NOMO-1 treated with dmso at 0.1 percent for 144 hours (cell line): ENCODE data around the gene VEGFA.
"Not testable (repeated sequence)": the region's sequence is repeated elsewhere in the genome, so short reads cannot be mapped to it uniquely, and the experiment has no call there.

Experiments
- DNase-seq: peaks from one replicate; lab custom pipeline; 2025; ENCODE audit not compliant: unreplicated experiment; lab: John Stamatoyannopoulos, UW

Gene VEGFA

DNA sequence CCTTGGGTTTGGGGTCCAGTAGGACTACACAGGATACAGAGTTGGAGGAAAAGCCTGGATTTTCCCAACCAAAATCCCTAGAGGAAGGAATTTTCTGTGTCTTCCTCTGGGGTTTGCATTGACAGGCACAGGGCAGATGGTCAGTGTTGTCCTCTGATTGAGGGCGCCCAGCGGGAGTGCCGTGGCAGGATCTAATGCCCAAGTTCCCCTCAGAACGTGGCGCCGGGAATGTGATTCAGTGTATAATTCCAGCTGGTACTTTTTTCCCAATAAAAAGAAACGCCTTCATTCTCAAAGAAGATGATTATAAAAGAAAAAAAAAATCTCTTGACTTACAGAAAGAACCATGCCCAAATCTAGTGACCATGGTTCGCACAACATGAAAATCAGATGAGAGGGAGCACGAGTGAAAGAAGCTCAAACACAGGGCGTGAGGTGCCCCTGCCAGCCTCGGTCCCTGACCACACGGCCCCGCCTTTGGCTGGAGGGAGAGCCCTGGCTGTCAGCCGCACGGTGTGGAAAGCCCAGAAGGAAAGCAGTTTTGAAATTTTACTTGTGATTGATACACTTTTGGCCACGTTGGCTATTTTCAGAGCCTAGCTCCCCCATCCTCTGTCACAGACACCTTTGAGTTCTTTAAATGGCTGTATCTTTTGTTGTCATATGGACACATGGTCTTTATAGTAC lies 31.6 kb downstream of the VEGFA start:
- DNase-seq: peak; percentile 64

- DNase-seq: no peak
Measured at GRCh38 chr6:43803055-43803782, 33.2 kb downstream of the VEGFA start.

- DNase-seq: no peak
Measured at GRCh38 chr6:43803783-43804549, 34.0 kb downstream of the VEGFA start.

GRCh38 chr6:43804550-43805223 lies 34.7 kb downstream of the VEGFA start:
- no peak for DNase-seq

GRCh38 chr6:43805699-43806042 lies 35.7 kb downstream of the VEGFA start:
- DNase-seq: no peak

DNA sequence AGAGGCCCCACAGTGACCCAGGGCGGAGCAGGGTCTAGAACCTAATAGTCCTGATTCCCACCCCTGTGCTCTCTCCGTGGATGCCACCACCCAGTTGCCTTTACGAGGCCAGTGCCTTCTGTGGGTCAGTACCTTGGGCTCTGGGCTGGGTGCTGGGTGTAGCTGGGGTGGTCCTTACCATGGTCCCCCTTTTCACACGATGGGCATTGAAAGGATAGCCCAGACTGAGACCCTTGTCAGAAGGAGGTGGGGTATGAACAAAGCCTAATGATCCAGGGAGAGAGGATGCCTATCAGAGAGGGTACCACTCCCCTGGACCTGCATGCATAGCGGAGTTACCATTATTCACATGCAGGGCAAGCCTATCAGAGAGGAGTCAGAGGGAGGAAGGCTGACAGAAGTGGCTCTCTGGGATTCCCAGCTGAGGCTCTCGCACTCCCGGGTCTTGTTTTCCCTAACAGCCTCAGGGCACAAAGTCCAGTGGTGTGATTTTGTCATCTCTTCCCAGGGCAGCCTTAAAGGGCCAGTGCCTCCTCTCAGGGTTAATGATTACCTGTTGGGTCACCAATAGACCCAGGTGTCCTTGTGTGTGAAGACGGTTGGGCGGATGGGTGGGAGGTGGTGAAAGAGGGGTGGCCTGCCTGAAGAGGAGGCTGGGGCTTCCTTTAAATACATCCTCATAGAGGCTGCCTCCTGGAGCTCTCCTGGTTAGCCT lies 36.2 kb downstream of the VEGFA start:
- DNase-seq: no peak

DNA sequence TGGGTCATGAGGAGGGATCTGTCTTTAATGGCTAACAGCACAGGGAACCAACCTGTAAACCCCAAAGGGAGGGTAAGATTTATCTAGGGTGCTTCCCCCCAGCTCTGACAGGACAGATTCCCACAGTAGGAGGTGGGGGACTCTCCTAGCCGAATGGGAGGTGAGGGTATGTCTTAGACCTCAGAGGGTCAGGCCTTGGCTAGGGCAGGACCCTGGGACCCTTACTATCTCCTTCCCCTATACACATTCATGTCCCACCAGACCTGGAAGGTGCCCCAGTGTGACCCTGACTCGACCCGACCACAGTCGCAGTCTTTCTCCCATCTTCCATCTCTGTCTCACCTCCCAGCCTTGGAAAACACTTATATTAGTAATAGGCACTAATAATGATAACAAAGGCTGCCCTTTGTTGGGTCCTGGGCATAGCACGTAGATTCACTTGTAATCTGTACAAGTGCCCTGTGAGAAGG lies 36.8 kb downstream of the VEGFA start:
- no peak for DNase-seq

GRCh38 chr6:43807228-43808061 lies 37.4 kb downstream of the VEGFA start:
- DNase-seq: no peak

DNA sequence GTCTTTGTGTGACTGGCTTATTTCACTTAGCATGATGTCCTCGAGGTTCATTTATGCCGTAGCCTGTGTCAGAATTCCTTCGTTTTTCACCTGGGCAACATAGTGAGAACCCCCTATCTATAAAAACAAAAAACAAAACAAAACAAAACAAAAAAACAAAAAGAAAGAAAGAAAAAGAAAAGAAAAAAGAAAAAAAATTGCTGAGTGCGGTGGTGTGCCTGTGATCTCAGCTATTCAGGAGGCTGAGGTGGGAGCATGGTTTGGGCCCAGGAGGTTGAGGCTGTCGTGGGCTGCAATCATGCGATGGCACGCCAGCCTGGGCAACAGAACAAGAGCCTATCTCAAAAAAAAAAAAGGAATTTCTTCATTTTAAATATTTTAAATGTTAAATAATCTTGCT lies 38.4 kb downstream of the VEGFA start:
- no peak for DNase-seq

- no peak for DNase-seq
Measured at GRCh38 chr6:43809417-43810305, 39.6 kb downstream of the VEGFA start.

DNA sequence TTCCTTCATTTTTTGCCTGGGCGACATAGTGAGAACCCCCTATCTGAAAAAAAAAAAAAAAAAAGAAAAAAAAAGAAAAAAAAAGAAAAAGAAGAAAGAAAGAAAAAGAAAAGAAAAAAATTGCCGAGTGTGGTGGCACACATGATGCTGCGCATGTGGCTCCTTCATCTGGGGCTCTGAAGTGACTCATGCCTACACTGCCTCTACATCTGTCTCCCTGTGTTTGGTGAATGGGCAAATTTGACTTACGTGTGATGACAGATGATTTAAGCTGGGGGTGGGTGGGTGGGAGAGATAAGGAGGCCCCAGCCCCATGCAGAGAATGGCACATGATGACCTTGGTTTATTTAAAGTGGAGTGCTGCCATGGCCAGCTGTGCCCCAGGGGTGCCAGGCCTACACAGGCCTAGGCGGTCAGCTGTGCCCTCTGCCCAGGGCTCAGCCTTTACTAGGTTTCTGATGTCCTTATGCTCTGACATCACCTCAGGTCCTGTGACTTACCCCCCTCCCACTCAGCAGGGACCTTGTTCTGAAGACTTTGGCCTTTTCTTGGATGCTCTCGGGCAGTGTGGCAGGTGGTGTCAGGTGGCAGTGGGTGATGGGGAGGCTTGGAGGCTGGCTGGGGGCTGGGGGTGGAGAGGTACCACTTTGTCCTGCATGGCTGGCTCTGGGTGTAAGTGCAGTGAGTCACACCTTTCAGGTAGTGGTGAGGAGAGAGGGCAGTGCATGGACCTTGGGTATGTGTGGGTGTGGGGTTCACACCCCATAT lies 41.1 kb downstream of the VEGFA start:
- DNase-seq: no peak

- DNase-seq: no peak
Measured at GRCh38 chr6:43811733-43812099, 41.7 kb downstream of the VEGFA start.

GRCh38 chr6:43812850-43813578 lies 43.0 kb downstream of the VEGFA start:
- DNase-seq: no peak

- no peak for DNase-seq
Measured at GRCh38 chr6:43814111-43814510, 44.1 kb downstream of the VEGFA start.

DNA sequence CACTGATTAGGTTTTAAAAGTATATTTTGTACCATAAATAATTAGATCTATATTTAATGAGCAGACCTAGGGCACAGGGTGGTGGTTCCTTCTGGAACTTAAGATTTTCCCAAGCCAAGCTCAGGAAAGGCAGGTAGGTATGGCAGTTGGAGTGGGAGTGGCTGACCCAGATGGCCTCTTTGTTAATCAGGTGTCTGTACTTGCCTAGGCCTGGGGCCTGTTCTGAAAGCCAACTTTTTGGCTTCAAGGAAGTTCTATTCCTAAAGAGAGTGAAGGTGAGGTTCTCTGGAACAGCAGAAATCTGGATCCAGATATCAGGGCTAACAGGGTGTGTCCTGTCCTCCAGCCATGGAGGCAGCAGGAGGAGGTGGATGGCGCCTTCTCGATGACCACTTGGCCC lies 44.9 kb downstream of the VEGFA start:
- no peak for DNase-seq

- DNase-seq: peak; percentile 29
Measured at GRCh38 chr6:43817192-43817591, 47.2 kb downstream of the VEGFA start.

DNA sequence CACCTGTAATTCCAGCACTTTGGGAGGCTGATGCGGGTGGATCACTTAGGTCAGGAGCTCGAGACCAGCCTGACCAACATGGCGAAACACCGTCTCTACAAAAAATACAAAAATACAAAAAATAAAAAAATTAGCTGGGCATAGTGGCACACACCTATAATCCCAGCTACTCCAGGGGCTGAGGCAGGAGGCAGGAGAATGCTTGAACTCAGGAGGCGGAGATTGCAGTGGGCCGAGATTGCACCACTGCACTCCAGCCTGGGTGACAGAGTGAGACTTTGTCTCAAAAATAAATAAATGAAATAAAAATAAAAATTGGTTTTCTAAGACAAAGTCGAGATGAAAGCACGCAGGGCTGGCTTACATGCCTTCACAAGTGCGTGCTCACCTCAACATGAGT lies 49.0 kb downstream of the VEGFA start:
- not testable (repeated sequence) for DNase-seq

DNA sequence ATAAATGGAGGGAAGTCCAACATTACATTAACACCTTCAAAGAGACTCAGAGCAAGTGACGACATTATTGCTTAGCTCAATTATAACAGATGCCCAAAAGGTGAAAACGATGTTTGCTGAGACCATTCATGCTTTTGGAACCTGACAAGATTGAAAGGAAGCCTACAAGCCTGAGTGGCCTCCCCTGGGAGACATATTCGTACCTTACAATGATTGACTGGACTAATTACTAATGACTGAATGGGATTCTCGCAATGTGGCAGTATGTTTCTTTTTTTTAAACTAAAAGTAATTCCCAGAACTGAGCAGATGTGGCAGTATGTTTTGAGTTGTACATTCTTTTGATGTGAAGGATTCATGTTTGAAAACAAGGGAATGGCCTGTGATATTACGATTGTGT lies 49.9 kb downstream of the VEGFA start:
- DNase-seq: no peak
